PFSK-1 (cell line): ENCODE measurements around the gene ILK.

ENCODE experiments used
- FOXP2 ChIP-seq: optimal IDR thresholded peaks from 2 replicates; pipeline ENCODE3; 2011; ENCODE audit warnings: borderline replicate concordance, control low read depth, inconsistent platforms; ENCODE audit not compliant: insufficient read depth; ENCODE audit errors: extremely low read length, extremely low read depth
- POLR2AphosphoS5 ChIP-seq: IDR thresholded peaks from 2 replicates; pipeline ENCODE4 v1.6.1; 2012; ENCODE audit warnings: low read depth, mild to moderate bottlenecking, control low read depth, low read length, moderate library complexity
- REST ChIP-seq, 2 experiments: IDR thresholded peaks; 2 replicates each; pipeline versions ENCODE4 v1.6.1 to v1.8.0; 2011 to 2012; ENCODE audit warnings: low read depth in 2 of 2, low read length in 2 of 2, control low read depth in 1 of 2, inconsistent platforms in 1 of 2, mild to moderate bottlenecking in 1 of 2, moderate library complexity in 1 of 2; ENCODE audit not compliant: insufficient read depth in 1 of 2
- SIN3A ChIP-seq: IDR thresholded peaks from 2 replicates; pipeline ENCODE4 v1.6.1; 2012; ENCODE audit warnings: mild to moderate bottlenecking, low read length, moderate library complexity, borderline replicate concordance; ENCODE audit not compliant: insufficient read depth
- TAF1 ChIP-seq: IDR thresholded peaks from 2 replicates; pipeline ENCODE4 v1.6.1; 2012; ENCODE audit warnings: low read length, control low read depth, borderline replicate concordance; ENCODE audit not compliant: insufficient read depth

The ILK gene

GRCh38 chr11:6633422-6634408 lies 30.1 kb downstream of the ILK start:
- TF ChIP-seq FOXP2 (no peak), REST (IDR thresholded peaks at IDR 0.05; ENCODE audit: insufficient read depth in 1 of 2, low read depth in 2 of 2, low read length in 2 of 2) (no peak), SIN3A (no peak)

GRCh38 chr11:6634534-6634933 lies 31.0 kb downstream of the ILK start:
- no peak for TF ChIP-seq TAF1
- no peak for TF ChIP-seq SIN3A
- TF ChIP-seq REST (IDR thresholded peaks at IDR 0.05; ENCODE audit: insufficient read depth in 1 of 2, low read depth in 2 of 2, low read length in 2 of 2): no peak
- no peak for TF ChIP-seq POLR2AphosphoS5
- TF ChIP-seq FOXP2: no peak

GRCh38 chr11:6635082-6635932 lies 31.7 kb downstream of the ILK start:
- 0 out of 4 replicates have a peak, but pooled peaks of 1 of the 2 experiments have one; percentile 25 for TF ChIP-seq REST (IDR thresholded peaks at IDR 0.05; ENCODE audit: insufficient read depth in 1 of 2, low read depth in 2 of 2, low read length in 2 of 2)
- no peak for TF ChIP-seq SIN3A
- TF ChIP-seq POLR2AphosphoS5: 0 out of 2 replicates have a peak, but pooled peaks have one; percentile 18
- peak; percentile 89 for TF ChIP-seq FOXP2
- TF ChIP-seq TAF1: no peak

- TF ChIP-seq POLR2AphosphoS5 (no peak), SIN3A (no peak), REST (IDR thresholded peaks at IDR 0.05; ENCODE audit: insufficient read depth in 1 of 2, low read depth in 2 of 2, low read length in 2 of 2) (no peak), FOXP2 (no peak), TAF1 (no peak)
Measured at GRCh38 chr11:6636480-6636879, 32.9 kb downstream of the ILK start.
